ENCODE data around the gene DLGAP3. TPM values are rescaled to one million over a fixed set of nuclear protein-coding genes. Genes with fewer than 3 reads are reported as not detected.

Gene DLGAP3
- polyA plus RNA-seq, 1 experiment, result not detected

DNA sequence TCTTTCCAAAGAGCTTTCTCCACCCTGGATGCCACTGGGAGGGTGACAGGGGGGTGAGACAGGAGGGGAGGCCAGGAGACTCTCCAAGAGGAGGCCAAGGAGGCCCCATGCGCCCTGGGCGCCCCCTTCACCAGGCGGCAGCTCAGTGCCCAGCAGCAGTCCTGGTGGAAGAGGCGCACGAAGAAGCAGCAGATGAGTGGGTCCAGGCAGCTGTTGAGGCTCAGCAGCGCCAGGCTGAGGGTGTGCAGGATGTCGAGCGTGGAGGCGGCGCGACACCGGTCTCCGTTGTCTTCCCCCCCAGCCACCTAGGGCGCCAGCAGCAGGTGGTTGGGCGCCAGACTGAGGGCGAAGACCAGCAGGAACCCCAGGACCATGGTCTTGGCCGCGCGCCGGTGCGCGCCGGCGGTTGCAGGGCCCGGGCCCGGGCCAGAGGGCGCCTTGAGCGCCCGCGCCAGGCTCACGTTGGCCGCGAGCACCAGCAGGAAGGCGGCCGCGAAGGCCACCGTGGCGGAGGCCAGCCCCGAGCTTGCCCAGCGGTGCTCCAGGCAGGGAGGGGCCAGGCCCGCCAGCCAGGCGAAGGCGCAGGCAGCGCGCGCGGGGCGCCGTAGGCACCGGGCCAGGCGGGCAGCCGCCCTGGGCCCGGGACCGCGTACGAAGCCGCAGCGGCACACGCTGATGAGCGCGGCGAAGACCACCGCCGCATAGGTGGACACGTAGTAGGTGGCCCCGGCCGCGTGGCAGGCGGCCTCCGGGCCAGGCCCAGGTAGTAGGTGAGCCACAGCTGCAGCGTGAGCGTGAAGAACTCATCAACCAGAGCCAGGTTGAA, 47.1 kb upstream of the DLGAP3 start:
- CTCF ChIA-PET, result no interaction called here
- Histone ChIP-seq H3K36me3 (ENCODE audit: control insufficient read depth, insufficient read depth, low read length) (peaks cover 4% of the 10 kb centered on the region), H3K27me3 (ENCODE audit: control insufficient read depth, insufficient read depth, low read length) (no peaks in the 10 kb centered on the region; the same call in 1 of the 2 replicates), H3K4me3 (ENCODE audit: low read depth, low read length) (no peak overlapping the region)
- TF ChIP-seq, protein P1, sequence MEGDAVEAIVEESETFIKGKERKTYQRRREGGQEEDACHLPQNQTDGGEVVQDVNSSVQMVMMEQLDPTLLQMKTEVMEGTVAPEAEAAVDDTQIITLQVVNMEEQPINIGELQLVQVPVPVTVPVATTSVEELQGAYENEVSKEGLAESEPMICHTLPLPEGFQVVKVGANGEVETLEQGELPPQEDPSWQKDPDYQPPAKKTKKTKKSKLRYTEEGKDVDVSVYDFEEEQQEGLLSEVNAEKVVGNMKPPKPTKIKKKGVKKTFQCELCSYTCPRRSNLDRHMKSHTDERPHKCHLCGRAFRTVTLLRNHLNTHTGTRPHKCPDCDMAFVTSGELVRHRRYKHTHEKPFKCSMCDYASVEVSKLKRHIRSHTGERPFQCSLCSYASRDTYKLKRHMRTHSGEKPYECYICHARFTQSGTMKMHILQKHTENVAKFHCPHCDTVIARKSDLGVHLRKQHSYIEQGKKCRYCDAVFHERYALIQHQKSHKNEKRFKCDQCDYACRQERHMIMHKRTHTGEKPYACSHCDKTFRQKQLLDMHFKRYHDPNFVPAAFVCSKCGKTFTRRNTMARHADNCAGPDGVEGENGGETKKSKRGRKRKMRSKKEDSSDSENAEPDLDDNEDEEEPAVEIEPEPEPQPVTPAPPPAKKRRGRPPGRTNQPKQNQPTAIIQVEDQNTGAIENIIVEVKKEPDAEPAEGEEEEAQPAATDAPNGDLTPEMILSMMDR (IDR thresholded peaks at IDR 0.05; ENCODE audit: insufficient read depth, low read depth, low read length), result no peak
- POLR2A ChIA-PET, result no interaction called here
- no peak for DNase-seq (ENCODE audit: low read depth)

DNA sequence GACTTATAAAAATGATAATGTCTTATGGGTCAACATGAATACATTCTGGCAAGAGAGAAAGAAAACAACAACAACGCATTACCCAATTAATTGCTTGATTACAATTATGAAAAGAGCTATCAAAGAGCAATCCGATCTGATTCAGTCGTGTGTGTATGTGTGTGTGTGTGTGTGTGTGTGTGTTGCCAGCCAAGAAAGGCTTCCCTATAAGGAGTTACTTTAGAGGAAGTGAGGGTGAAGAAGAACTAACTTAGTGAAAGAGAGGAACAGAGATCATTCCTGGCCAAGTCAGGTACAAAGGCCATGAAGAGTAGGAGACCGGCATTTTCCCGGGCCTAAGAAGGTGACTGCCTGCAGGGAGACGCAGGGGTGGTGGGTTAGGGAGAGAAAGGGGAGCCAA, 46.3 kb upstream of the DLGAP3 start:
- peaks cover 2% of the 10 kb centered on the region for H3K36me3 ChIP-seq (ENCODE audit: control insufficient read depth, insufficient read depth, low read length)
- CTCF ChIA-PET, result no interaction called here
- POLR2A ChIA-PET, result interaction anchor here (0.5 kb wide), 1 partner anchor 9 kb away, joined by 6 read pairs; no protein-coding TSS in a partner anchor
- TF ChIP-seq, protein P1 (IDR thresholded peaks at IDR 0.05; ENCODE audit: insufficient read depth, low read depth, low read length), result no peak
- no peaks in the 10 kb centered on the region; the same call in 1 of the 2 replicates for H3K27me3 ChIP-seq (ENCODE audit: control insufficient read depth, insufficient read depth, low read length)
- DNase-seq (ENCODE audit: low read depth), result no peak
- no peak overlapping the region for H3K4me3 ChIP-seq (ENCODE audit: low read depth, low read length)

DNA sequence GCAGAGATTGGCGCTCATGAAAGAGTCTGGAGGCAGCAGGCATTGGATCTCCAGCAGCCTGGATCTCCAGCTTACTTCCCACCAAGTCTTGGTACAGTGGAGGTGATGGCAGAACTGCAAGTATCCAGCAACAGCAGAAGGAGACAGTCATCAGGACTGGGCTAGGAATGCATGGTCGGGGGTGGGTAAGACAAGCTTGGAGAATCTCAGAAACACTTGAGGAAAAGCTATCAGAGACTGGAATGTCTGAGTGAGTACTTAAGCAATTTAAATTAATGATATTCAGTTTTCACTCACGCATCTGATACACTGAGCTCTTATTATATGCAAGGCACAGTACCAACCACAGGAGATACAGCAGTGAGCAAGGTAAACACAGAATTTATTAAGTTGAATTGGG, 45.9 kb upstream of the DLGAP3 start:
- H3K36me3 ChIP-seq (ENCODE audit: control insufficient read depth, insufficient read depth, low read length), result peaks cover 2% of the 10 kb centered on the region
- H3K4me3 ChIP-seq (ENCODE audit: low read depth, low read length), result no peak overlapping the region
- no peak for DNase-seq (ENCODE audit: low read depth)
- TF ChIP-seq, protein P1 (IDR thresholded peaks at IDR 0.05; ENCODE audit: insufficient read depth, low read depth, low read length), result no peak
- H3K27me3 ChIP-seq (ENCODE audit: control insufficient read depth, insufficient read depth, low read length), result no peaks in the 10 kb centered on the region; the same call in 1 of the 2 replicates
- CTCF ChIA-PET, result no interaction called here
- POLR2A ChIA-PET, result interaction anchor here (0.5 kb wide), 1 partner anchor 9 kb away, joined by 6 read pairs; no protein-coding TSS in a partner anchor

DNA sequence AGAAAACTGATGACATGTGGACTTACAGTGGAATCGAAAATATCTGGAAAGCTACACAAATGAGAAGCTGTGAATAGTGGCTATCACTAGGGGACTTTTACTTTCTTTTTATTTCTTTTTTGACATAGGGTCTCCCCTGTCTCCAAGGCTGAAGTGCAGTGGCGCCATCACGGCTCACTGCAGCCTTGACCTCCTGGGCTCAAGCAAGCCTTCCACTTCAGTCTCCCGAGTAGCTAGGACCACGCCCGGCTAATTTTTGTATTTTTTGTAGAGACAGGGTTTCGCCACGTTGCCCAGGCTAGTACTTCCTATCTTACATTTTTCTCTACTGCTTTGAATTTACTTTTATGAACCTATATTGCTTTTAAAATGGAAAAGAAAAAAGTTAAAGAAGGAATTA, 45.2 kb upstream of the DLGAP3 start:
- H3K36me3 ChIP-seq (ENCODE audit: control insufficient read depth, insufficient read depth, low read length), result peaks cover 2% of the 10 kb centered on the region
- DNase-seq (ENCODE audit: low read depth), result no peak
- H3K4me3 ChIP-seq (ENCODE audit: low read depth, low read length), result no peak overlapping the region
- POLR2A ChIA-PET, result no interaction called here
- CTCF ChIA-PET, result no interaction called here
- TF ChIP-seq, protein P1 (IDR thresholded peaks at IDR 0.05; ENCODE audit: insufficient read depth, low read depth, low read length), result no peak
- H3K27me3 ChIP-seq (ENCODE audit: control insufficient read depth, insufficient read depth, low read length), result no peaks in the 10 kb centered on the region; the same call in 1 of the 2 replicates

DNA sequence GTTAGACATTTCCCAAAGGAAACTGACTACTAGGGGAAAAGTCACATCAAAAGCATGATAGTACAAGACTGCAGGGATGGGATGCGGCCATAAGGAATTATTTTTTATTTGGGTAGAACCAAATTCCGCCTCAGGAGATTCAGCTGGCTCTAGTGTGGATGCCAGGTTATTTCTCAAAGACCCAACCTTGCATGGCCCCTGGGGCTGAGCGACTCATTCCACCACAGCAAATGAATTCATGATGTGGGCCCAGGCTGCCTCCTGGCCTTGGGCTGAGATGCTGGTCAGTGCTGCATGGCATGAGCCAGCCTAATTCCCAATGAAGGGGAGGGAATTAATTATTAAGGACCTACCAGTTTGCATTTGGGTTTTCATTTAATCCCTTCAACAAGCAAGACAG, 43.9 kb upstream of the DLGAP3 start:
- POLR2A ChIA-PET, result no interaction called here
- CTCF ChIA-PET, result interaction anchor here (2.0 kb wide), 1 partner anchor 11 kb away, joined by 6 read pairs; the partner anchor contains the start of gene TMEM35B
- no peak for DNase-seq (ENCODE audit: low read depth)
- TF ChIP-seq, protein P1 (IDR thresholded peaks at IDR 0.05; ENCODE audit: insufficient read depth, low read depth, low read length), result no peak
- H3K36me3 ChIP-seq (ENCODE audit: control insufficient read depth, insufficient read depth, low read length), result peaks cover 2% of the 10 kb centered on the region
- H3K27me3 ChIP-seq (ENCODE audit: control insufficient read depth, insufficient read depth, low read length), result no peaks in the 10 kb centered on the region; the same call in 1 of the 2 replicates
- no peak overlapping the region for H3K4me3 ChIP-seq (ENCODE audit: low read depth, low read length)
